Panc1 (cell line): ENCODE results near the gene TTC3. TPM values are rescaled to one million over a fixed set of nuclear protein-coding genes. Genes with fewer than 3 reads are reported as not detected.

Experiments
- ATAC-seq: fragments of 200-7000 bp; cut with Tn5 transposase; 2 replicates; pipeline ENCODE4 v1.9.1; 2020; ENCODE audit warnings: mild to moderate bottlenecking, moderate library complexity
- BruUV-seq: library from RNA; stranded (reverse); fragments of 400-500 nt; replicated peaks from 2 replicates; lab custom pipeline; 2021; lab: Mats Ljungman, UMichigan
- CTCF ChIA-PET: fragments of 300-600 bp; sonication (Branson Sonifier 250); formaldehyde crosslinking; loops from one replicate; lab custom pipeline; 2022; ENCODE audit warnings: antibody characterized with exemption; lab: Charles Lee
- POLR2A ChIA-PET: fragments of 300-600 bp; sonication (Branson Sonifier 250); formaldehyde crosslinking; loops from one replicate; lab custom pipeline; 2022; ENCODE audit warnings: antibody characterized with exemption; lab: Charles Lee
- DNase-seq: peaks from one replicate; pipeline ENCODE4 v3.0.0-alpha.2; 2010; ENCODE audit warnings: low read depth, low spot score
- H3K27ac ChIP-seq: 2 replicates; pipeline ENCODE4 v1.5.1; 2011; ENCODE audit warnings: mild to moderate bottlenecking, low read length, inconsistent platforms
- H3K27me3 ChIP-seq: fragments of 200-500 bp; sonication (Bioruptor generic); 2 replicates; pipeline ENCODE4 v1.6.0; 2014; ENCODE audit warnings: low read length, inconsistent platforms; ENCODE audit not compliant: control insufficient read depth, insufficient read depth
- H3K36me3 ChIP-seq: fragments of 200-500 bp; sonication (Bioruptor generic); 2 replicates; pipeline ENCODE4 v1.5.1; 2014; ENCODE audit warnings: inconsistent platforms, mild to moderate bottlenecking, low read length, moderate library complexity; ENCODE audit not compliant: control insufficient read depth, insufficient read depth
- H3K4me1 ChIP-seq: 2 replicates; pipeline ENCODE4 v1.5.1; 2011; ENCODE audit warnings: inconsistent platforms, mild to moderate bottlenecking, low read length, moderate library complexity; ENCODE audit not compliant: control insufficient read depth, insufficient read depth
- H3K4me3 ChIP-seq, 2 experiments: 2 replicates each; pipeline ENCODE4 v1.5.1; 2011 to 2012; ENCODE audit warnings: low read depth in 2 of 2, low read length in 2 of 2, mild to moderate bottlenecking in 2 of 2, inconsistent platforms in 1 of 2, moderate library complexity in 1 of 2
- H3K9me3 ChIP-seq: fragments of 200-500 bp; sonication (Bioruptor generic); 2 replicates; pipeline ENCODE4 v1.5.1; 2014; ENCODE audit warnings: low read depth, mild to moderate bottlenecking, inconsistent platforms, low read length, moderate library complexity; ENCODE audit not compliant: control insufficient read depth, insufficient read depth
- POLR2AphosphoS5 ChIP-seq: IDR thresholded peaks from 2 replicates; pipeline ENCODE4 v1.6.1; 2012; ENCODE audit warnings: mild to moderate bottlenecking, low read depth, low read length, moderate library complexity
- REST ChIP-seq, 2 experiments: IDR thresholded peaks; 2 replicates each; pipeline ENCODE4 v1.6.1; 2011 to 2012; ENCODE audit warnings: low read depth in 2 of 2, control low read depth in 1 of 2, low read length in 1 of 2, mild to moderate bottlenecking in 1 of 2, moderate library complexity in 1 of 2; ENCODE audit not compliant: insufficient read depth in 1 of 2
- SIN3A ChIP-seq: IDR thresholded peaks from 2 replicates; pipeline ENCODE4 v1.6.1; 2012; ENCODE audit warnings: low read depth, mild to moderate bottlenecking, low read length, moderate library complexity, borderline replicate concordance; ENCODE audit not compliant: insufficient read depth
- TCF7L2 ChIP-seq: IDR thresholded peaks from 2 replicates; pipeline ENCODE4 v1.6.1; 2011; ENCODE audit warnings: mild to moderate bottlenecking, low read depth, low read length, inconsistent platforms
- in situ Hi-C: cut with HindIII; loops from 2 replicates; pipeline ENCODE4 v1.10.0; 2016; ENCODE audit warnings: low sequenced_read_pairs, low pct_unique_long_range_greater_than_20kb
- intact Hi-C: fragments of 100-400 bp; cut with micrococcal nuclease; formaldehyde crosslinking; loops from one replicate; pipeline ENCODE4 v1.10.0; 2022; ENCODE audit not compliant: unreplicated experiment
- total RNA-seq: library from RNA; stranded (reverse); gene quantifications from one replicate; pipeline ENCODE4 v1.2.1, GENCODE V29; 2021; ENCODE audit not compliant: unreplicated experiment
- TF ChIP-seq, protein P1 (sequence below): fragments of 450-650 bp; IDR thresholded peaks from 2 replicates; pipeline ENCODE4 v1.5.1; 2017; ENCODE audit warnings: mild to moderate bottlenecking

TTC3 gene
- total RNA-seq, 1 experiment from 2014 or later = 83.0 TPM

DNA sequence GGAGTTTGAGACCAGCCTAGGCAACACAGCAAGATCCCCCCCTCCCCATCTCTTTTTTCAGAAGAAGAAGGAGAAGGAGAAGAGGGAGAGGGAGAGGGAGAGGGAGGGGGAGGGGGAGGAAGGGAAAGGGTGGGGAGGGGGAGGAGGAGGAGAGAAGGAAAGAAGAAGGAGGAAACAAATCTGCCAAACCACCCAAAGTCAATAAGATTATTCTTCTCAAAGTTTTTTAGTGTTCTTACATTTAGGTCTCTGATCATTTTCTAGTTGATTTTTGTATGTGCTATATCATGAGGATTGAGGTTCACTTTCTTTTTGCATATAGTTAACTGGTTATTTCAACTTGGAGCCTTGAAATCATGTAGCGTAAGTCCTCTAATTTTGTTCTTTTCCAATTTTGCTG is 137.7 kb downstream of the TTC3 start:
- intact Hi-C loops = no loop called here
- Histone ChIP-seq H3K36me3 (no peaks in the 10 kb centered on the region), H3K27me3 (no peaks in the 10 kb centered on the region), H3K9me3 (no peaks in the 10 kb centered on the region), H3K27ac (no peak overlapping the region), H3K4me3 (no peak overlapping the region), H3K4me1 (no peaks in the 10 kb centered on the region)
- no peak for DNase-seq
- POLR2A ChIA-PET = no interaction called here
- in situ Hi-C loops = no loop called here
- CTCF ChIA-PET = no interaction called here
- BruUV-seq = no TSS peak
- ATAC-seq = no peak
- no peak for TF ChIP-seq TCF7L2
- TF ChIP-seq, protein P1, sequence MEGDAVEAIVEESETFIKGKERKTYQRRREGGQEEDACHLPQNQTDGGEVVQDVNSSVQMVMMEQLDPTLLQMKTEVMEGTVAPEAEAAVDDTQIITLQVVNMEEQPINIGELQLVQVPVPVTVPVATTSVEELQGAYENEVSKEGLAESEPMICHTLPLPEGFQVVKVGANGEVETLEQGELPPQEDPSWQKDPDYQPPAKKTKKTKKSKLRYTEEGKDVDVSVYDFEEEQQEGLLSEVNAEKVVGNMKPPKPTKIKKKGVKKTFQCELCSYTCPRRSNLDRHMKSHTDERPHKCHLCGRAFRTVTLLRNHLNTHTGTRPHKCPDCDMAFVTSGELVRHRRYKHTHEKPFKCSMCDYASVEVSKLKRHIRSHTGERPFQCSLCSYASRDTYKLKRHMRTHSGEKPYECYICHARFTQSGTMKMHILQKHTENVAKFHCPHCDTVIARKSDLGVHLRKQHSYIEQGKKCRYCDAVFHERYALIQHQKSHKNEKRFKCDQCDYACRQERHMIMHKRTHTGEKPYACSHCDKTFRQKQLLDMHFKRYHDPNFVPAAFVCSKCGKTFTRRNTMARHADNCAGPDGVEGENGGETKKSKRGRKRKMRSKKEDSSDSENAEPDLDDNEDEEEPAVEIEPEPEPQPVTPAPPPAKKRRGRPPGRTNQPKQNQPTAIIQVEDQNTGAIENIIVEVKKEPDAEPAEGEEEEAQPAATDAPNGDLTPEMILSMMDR = no peak
- TF ChIP-seq SIN3A = no peak
- no peak for TF ChIP-seq REST (IDR thresholded peaks at IDR 0.05; ENCODE audit: insufficient read depth in 1 of 2, low read depth in 2 of 2, low read length in 1 of 2)
- TF ChIP-seq POLR2AphosphoS5 = no peak

- ChIA-PET POLR2A (no interaction called here), CTCF (no interaction called here)
- no TSS peak for BruUV-seq
- ATAC-seq (no peak), DNase-seq (no peak)
- Histone ChIP-seq H3K27me3 (no peaks in the 10 kb centered on the region), H3K4me3 (no peak overlapping the region), H3K4me1 (peaks cover under 1% of the 10 kb centered on the region; the same call in 1 of the 2 replicates), H3K27ac (no peak overlapping the region), H3K9me3 (no peaks in the 10 kb centered on the region), H3K36me3 (no peaks in the 10 kb centered on the region)
- TF ChIP-seq, protein P1 = no peak
- no peak for TF ChIP-seq POLR2AphosphoS5
- no peak for TF ChIP-seq REST (IDR thresholded peaks at IDR 0.05; ENCODE audit: insufficient read depth in 1 of 2, low read depth in 2 of 2, low read length in 1 of 2)
- no peak for TF ChIP-seq SIN3A
- TF ChIP-seq TCF7L2 = no peak
- intact Hi-C loops = no loop called here
- in situ Hi-C loops = no loop called here
Observed at GRCh38 chr21:37214952-37215351, 141.9 kb downstream of the TTC3 start.
